HEK293 (cell line): Measurements from ENCODE around the gene MMADHC.

Experiments used
- CTCF ChIA-PET: fragments of 350-600 bp; formaldehyde crosslinking; extraction: SDS; loops from one replicate; lab custom pipeline; 2021; ENCODE audit warnings: antibody characterized with exemption; lab: Yijun Ruan, JAX
- POLR2A ChIA-PET: fragments of 300-600 bp; formaldehyde crosslinking; extraction: SDS; loops from one replicate; lab custom pipeline; 2020; ENCODE audit warnings: antibody characterized with exemption, inconsistent platforms; lab: Yijun Ruan, JAX
- H3K27ac ChIP-seq: fragments of 200-500 bp; sonication (Bioruptor generic); 2 replicates; pipeline ENCODE4 v1.5.1; 2014; ENCODE audit warnings: low read depth, low read length, control low read depth, inconsistent platforms; ENCODE audit errors: extremely low read depth
- H3K36me3 ChIP-seq, 2 experiments: fragments of 200-500 bp in 1 of 2; sonication (Bioruptor generic) in 1 of 2; 1 replicate in 1 of 2; 2 replicates in 1 of 2; pipeline ENCODE4 v1.5.1; 2014 to 2017; ENCODE audit warnings: inconsistent platforms in 2 of 2, low read length in 2 of 2; ENCODE audit not compliant: control insufficient read depth in 2 of 2, insufficient read depth in 1 of 2
- H3K4me1 ChIP-seq: fragments of 200-500 bp; sonication (Bioruptor generic); 2 replicates; pipeline ENCODE4 v1.5.1; 2014; ENCODE audit warnings: mild to moderate bottlenecking, low read length, inconsistent platforms; ENCODE audit not compliant: control insufficient read depth, insufficient read depth
- H3K4me3 ChIP-seq: 2 replicates; pipeline ENCODE4 v1.5.1; 2011; ENCODE audit warnings: low read depth, mild to moderate bottlenecking, control low read depth, low read length, moderate library complexity
- H3K9me3 ChIP-seq: fragments of 200-500 bp; sonication (Bioruptor generic); 2 replicates; pipeline ENCODE4 v1.5.1; 2014; ENCODE audit warnings: low read depth, low read length, inconsistent platforms; ENCODE audit not compliant: control insufficient read depth, insufficient read depth
- BCL6B ChIP-seq: fragments of 450-650 bp; formaldehyde crosslinking; IDR thresholded peaks from 2 replicates; pipeline ENCODE4 v1.5.1; 2017; ENCODE audit warnings: missing biosample characterization, missing genetic modification characterization
- GLI2 ChIP-seq: fragments of 450-650 bp; formaldehyde crosslinking; IDR thresholded peaks from 2 replicates; pipeline ENCODE4; 2017; ENCODE audit warnings: missing biosample characterization, missing genetic modification characterization, low read depth, borderline replicate concordance
- KLF7 ChIP-seq: fragments of 450-650 bp; formaldehyde crosslinking; IDR thresholded peaks from 2 replicates; pipeline ENCODE4 v1.5.1; 2016; ENCODE audit warnings: missing biosample characterization, missing genetic modification characterization, borderline replicate concordance
- MZF1 ChIP-seq: fragments of 450-650 bp; formaldehyde crosslinking; IDR thresholded peaks from 2 replicates; pipeline ENCODE4 v1.5.1; 2017; ENCODE audit warnings: missing biosample characterization, missing genetic modification characterization, borderline replicate concordance
- PRDM10 ChIP-seq: fragments of 450-650 bp; formaldehyde crosslinking; IDR thresholded peaks from 2 replicates; pipeline ENCODE4 v1.5.1; 2016; ENCODE audit warnings: missing biosample characterization, missing genetic modification characterization
- RBAK ChIP-seq: fragments of 450-650 bp; formaldehyde crosslinking; IDR thresholded peaks from 2 replicates; pipeline ENCODE4 v1.5.1; 2016; ENCODE audit warnings: missing biosample characterization, missing genetic modification characterization
- ZBTB20 ChIP-seq: fragments of 450-650 bp; formaldehyde crosslinking; IDR thresholded peaks from 2 replicates; pipeline ENCODE4 v1.5.1; 2016; ENCODE audit warnings: missing biosample characterization, missing genetic modification characterization
- ZFP37 ChIP-seq: fragments of 450-650 bp; formaldehyde crosslinking; IDR thresholded peaks from 2 replicates; pipeline ENCODE4 v1.5.1; 2016; ENCODE audit warnings: missing biosample characterization, missing genetic modification characterization
- ZNF10 ChIP-seq: fragments of 450-650 bp; formaldehyde crosslinking; IDR thresholded peaks from 2 replicates; pipeline ENCODE4 v1.5.1; 2017; ENCODE audit warnings: missing biosample characterization, missing genetic modification characterization
- ZNF202 ChIP-seq: fragments of 450-650 bp; formaldehyde crosslinking; IDR thresholded peaks from 2 replicates; pipeline ENCODE4 v1.5.1; 2016; ENCODE audit warnings: missing biosample characterization, missing genetic modification characterization, borderline replicate concordance
- ZNF23 ChIP-seq: fragments of 450-650 bp; formaldehyde crosslinking; IDR thresholded peaks from 2 replicates; pipeline ENCODE4 v1.5.1; 2016; ENCODE audit warnings: missing biosample characterization, missing genetic modification characterization, borderline replicate concordance
- ZNF341 ChIP-seq: fragments of 450-650 bp; formaldehyde crosslinking; IDR thresholded peaks from 2 replicates; pipeline ENCODE4; 2016; ENCODE audit warnings: low read depth, missing biosample characterization, missing genetic modification characterization
- ZNF394 ChIP-seq: fragments of 450-650 bp; formaldehyde crosslinking; IDR thresholded peaks from 2 replicates; pipeline ENCODE4 v1.5.1; 2016; ENCODE audit warnings: missing biosample characterization, missing genetic modification characterization, mild to moderate bottlenecking, moderate library complexity, borderline replicate concordance
- ZNF426 ChIP-seq: fragments of 450-650 bp; formaldehyde crosslinking; IDR thresholded peaks from 2 replicates; pipeline ENCODE4 v1.5.1; 2017; ENCODE audit warnings: missing biosample characterization, missing genetic modification characterization, mild to moderate bottlenecking, inconsistent platforms, moderate library complexity
- ZNF48 ChIP-seq: fragments of 450-650 bp; formaldehyde crosslinking; IDR thresholded peaks from 2 replicates; pipeline ENCODE4 v1.5.1; 2016; ENCODE audit warnings: missing biosample characterization, missing genetic modification characterization
- ZNF521 ChIP-seq: fragments of 450-650 bp; formaldehyde crosslinking; IDR thresholded peaks from 2 replicates; pipeline ENCODE4 v1.5.1; 2017; ENCODE audit warnings: missing biosample characterization, mild to moderate bottlenecking, missing genetic modification characterization
- ZNF529 ChIP-seq: fragments of 450-650 bp; formaldehyde crosslinking; IDR thresholded peaks from 2 replicates; pipeline ENCODE4 v1.5.1; 2017; ENCODE audit warnings: missing genetic modification characterization, missing biosample characterization; ENCODE audit not compliant: insufficient replicate concordance
- ZNF530 ChIP-seq: fragments of 450-650 bp; formaldehyde crosslinking; IDR thresholded peaks from 2 replicates; pipeline ENCODE4 v1.5.1; 2016; ENCODE audit warnings: low read depth, missing biosample characterization, missing genetic modification characterization
- ZNF560 ChIP-seq: fragments of 450-650 bp; formaldehyde crosslinking; IDR thresholded peaks from 2 replicates; pipeline ENCODE4 v1.5.1; 2017; ENCODE audit warnings: missing biosample characterization, missing genetic modification characterization, borderline replicate concordance
- ZNF596 ChIP-seq: fragments of 450-650 bp; IDR thresholded peaks from 2 replicates; pipeline ENCODE4 v1.5.0; 2018; ENCODE audit warnings: missing biosample characterization, mild to moderate bottlenecking, missing genetic modification characterization, moderate library complexity
- ZNF624 ChIP-seq: fragments of 450-650 bp; formaldehyde crosslinking; IDR thresholded peaks from 2 replicates; pipeline ENCODE4 v1.5.1; 2017; ENCODE audit warnings: missing biosample characterization, missing genetic modification characterization
- ZNF670 ChIP-seq: fragments of 450-650 bp; formaldehyde crosslinking; IDR thresholded peaks from 2 replicates; pipeline ENCODE4 v1.5.1; 2016; ENCODE audit warnings: missing biosample characterization, missing genetic modification characterization, low read depth
- TF ChIP-seq, protein P1 (sequence below): fragments of 450-650 bp; formaldehyde crosslinking; IDR thresholded peaks from 2 replicates; pipeline ENCODE4 v1.5.1; 2017; ENCODE audit warnings: missing biosample characterization, mild to moderate bottlenecking, missing genetic modification characterization, moderate library complexity

The MMADHC gene

DNA sequence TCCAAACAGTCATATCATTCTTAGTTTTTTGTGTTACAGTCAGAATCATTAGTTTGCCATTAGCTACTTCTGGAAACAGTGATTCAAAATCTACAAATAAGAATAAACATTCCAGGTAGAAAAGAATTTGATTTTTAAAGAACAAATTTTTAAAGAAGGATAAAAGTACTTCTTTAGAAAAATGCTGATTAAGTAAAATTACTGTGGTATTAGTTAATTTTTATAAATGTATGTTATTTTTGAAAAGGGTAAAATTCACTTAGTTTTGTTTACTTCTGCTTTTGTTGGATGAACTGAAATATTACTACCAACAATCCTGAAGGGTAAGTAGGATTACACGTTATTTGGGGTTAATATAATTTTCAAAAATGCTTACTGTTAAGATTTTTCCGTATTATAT is 11.8 kb downstream of the MMADHC start:
- no peaks in the 10 kb centered on the region for H3K9me3 ChIP-seq
- TF ChIP-seq ZNF394 (tag by site-specific recombination) (no peak), ZNF426 (no peak), ZNF10 (tag by site-specific recombination) (no peak), BCL6B (tag by site-specific recombination) (no peak), ZFP37 (tag by site-specific recombination) (no peak), ZNF530 (tag by site-specific recombination) (no peak), ZNF670 (tag by site-specific recombination) (no peak), RBAK (tag by site-specific recombination) (no peak), ZNF560 (tag by site-specific recombination) (no peak), ZNF624 (no peak), MZF1 (tag by site-specific recombination) (no peak), ZNF341 (no peak), PRDM10 (tag by site-specific recombination) (no peak), ZNF23 (no peak), ZNF521 (tag by site-specific recombination) (no peak), ZNF529 (tag by site-specific recombination) (no peak)
- TF ChIP-seq, protein P1, sequence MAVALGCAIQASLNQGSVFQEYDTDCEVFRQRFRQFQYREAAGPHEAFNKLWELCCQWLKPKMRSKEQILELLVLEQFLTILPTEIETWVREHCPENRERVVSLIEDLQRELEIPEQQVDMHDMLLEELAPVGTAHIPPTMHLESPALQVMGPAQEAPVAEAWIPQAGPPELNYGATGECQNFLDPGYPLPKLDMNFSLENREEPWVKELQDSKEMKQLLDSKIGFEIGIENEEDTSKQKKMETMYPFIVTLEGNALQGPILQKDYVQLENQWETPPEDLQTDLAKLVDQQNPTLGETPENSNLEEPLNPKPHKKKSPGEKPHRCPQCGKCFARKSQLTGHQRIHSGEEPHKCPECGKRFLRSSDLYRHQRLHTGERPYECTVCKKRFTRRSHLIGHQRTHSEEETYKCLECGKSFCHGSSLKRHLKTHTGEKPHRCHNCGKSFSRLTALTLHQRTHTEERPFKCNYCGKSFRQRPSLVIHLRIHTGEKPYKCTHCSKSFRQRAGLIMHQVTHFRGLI = no peak
- TF ChIP-seq, all 188 proteins: peak for 0
- Histone ChIP-seq H3K27ac (no peak overlapping the region), H3K4me3 (no peak overlapping the region), H3K4me1 (no peaks in the 10 kb centered on the region), H3K36me3 (peaks cover 63 to 79% of the 10 kb centered on the region in 2 experiments)
- ChIA-PET POLR2A (no interaction called here), CTCF (interaction anchor here (0.6 kb wide), 1 partner anchor 559 kb away, joined by 4 read pairs; no protein-coding TSS in a partner anchor)

DNA sequence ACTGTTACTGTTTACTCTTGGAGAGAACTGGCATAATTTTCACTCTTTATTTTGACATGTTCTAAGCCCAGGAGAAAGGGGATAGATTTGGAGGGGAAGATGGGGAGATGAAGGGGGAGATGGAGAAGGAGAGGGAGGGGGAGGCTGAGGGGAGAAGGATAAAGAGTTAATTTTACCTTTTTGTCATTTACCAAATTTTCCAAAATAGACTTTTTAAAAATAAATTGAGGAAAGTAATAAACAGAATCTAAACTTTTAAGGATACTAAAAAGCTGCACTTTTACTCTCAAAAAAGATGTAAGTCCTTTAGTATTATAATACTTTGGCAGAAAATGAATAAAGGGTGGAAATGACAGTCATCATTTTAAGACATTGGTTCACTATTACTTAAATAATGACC is 12.3 kb downstream of the MMADHC start:
- Histone ChIP-seq H3K36me3 (peaks cover 67 to 76% of the 10 kb centered on the region in 2 experiments), H3K27ac (no peak overlapping the region), H3K4me1 (no peaks in the 10 kb centered on the region), H3K9me3 (no peaks in the 10 kb centered on the region), H3K4me3 (no peak overlapping the region)
- POLR2A ChIA-PET = no interaction called here
- TF ChIP-seq ZNF596 (tag by site-specific recombination) (no peak), ZBTB20 (tag by site-specific recombination) (no peak), KLF7 (tag by site-specific recombination) (no peak), ZNF202 (tag by site-specific recombination) (no peak), ZNF48 (no peak), ZNF624 (no peak), GLI2 (no peak)
- CTCF ChIA-PET = interaction anchor here (0.6 kb wide), 1 partner anchor 558 kb away, joined by 4 read pairs; no protein-coding TSS in a partner anchor
